ENCODE data around the gene AUTS2. TPM values are rescaled to one million over a fixed set of nuclear protein-coding genes. Genes with fewer than 3 reads are reported as not detected.
A peak's percentile ranks its signal among the peaks of the same experiment; 100 is the strongest.

AUTS2 gene
- total RNA-seq, 1 donor from 2014 or later = 20.4 TPM

DNA sequence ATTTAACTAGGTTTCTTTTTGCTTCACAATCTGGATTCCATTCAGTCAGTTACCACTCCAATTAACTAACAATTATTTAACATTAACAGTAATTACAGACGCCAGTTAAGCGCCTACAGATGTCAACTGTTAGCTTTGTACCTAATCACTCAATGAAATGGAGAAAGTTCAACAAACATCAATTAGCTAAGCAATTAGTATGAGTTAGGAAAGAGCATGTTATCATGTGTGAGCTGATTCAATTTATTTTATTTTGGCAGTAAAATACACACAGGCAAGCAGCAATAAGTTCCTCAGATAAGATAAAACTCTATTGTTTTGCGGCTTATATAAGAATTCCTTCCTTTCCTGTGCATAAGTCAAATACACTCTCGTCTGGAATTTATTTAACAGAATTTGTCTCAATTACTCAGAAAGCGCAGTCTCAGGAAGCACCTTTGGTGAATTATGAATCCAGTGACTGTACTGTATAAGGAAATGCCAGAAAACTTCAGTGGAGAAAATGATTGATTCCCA is 1106.6 kb downstream of the AUTS2 start:
- ATAC-seq = no peak

DNA sequence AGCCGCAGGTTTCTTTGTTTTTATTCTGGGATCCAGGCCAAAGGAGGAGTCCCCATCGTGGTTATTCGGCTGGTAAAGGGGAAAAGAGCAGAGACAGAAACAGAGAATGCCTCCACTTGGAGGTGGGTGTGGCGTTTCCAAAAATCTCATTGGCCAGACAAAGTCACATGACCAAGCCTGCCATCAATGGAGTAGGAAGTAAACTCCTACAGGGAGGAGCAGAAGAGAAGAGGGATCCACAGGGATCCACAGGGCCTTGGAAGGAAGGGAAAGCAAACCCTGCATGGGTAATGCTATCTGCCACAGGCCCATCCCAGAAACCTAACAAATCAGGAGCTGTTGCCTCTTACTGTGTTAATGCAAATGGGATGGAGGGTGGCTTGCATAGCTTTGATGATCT is 1107.9 kb downstream of the AUTS2 start:
- no peak for ATAC-seq

DNA sequence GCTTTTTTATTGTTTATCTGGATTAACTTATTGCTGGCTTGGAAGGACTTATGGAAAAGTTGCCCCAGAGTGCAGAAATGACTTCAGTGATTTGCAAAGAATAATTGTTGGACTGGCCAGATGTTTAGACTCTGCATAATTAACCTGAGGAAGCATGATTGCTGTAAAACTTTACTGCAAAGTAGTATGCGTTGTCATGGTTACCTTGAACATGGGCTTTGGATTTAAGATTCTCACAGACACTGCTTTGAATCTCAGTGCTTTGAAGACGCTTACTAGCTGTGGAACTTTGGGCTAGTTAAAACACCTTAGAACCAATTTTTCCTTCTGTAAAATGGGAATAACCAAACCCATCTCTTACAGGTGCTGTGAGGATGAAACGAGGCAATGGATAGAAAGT is 1108.4 kb downstream of the AUTS2 start:
- ATAC-seq = no peak

DNA sequence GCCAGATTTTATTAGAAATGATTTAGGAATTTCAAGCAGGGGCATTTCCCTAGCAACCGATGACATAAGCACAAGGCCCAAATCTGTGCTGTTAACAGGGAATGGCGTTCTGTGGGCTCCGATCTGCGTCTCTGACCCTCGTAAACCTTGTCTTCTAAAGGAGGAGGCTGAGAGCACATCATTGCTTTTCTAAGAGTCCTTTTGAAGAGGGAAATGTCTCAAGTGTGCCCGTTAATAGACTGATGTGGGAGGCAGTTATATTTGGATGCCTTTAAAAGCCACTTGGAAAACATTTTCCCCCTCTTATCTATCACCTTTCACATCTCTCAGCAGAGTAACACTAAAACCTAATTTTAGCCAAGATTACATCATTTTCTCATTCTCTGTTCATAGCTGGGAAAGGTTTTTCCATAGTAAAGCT is 1109.6 kb downstream of the AUTS2 start:
- no peak for ATAC-seq

DNA sequence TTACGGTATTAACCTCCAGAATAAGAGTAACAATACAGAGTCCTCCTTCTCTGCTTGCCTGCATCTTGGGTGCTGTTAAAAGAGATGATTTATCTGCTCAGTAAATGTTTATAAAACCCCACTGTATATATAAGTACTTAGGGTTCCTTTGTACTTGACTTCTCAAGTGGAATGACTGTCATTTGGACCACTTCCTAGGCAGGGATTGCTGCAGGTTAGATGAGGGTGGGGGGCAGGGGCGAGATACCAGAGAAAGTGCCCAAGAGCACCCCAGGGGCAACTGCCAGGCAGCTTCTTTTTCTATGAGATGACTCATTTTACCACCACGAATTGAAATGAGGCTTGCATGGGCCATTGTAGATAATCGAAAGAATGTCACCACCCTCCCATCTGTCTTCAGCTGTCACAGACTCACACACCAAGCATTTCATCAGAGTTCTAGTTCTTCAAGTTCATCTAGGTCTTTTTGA is 1111.8 kb downstream of the AUTS2 start:
- peak; percentile 91 for ATAC-seq

DNA sequence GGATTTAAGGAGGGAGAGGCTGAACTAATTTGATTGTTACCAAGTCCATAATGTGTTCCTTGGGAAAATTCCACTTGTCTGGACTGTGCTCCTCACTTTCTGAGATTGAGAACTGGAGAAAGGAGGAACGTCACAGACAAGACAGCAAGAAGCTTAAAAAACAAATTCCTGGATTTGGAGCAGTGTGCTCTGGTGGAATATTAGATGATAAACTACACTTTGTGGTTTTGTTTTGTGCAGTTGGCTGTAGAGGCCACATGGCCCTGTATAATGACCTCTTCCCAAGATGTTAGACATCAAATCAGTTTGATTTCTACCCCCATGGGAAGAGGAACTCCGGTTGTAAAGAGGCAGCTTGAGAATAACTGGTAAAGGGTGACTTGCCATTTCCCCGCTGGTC is 1112.4 kb downstream of the AUTS2 start:
- ATAC-seq = no peak

DNA sequence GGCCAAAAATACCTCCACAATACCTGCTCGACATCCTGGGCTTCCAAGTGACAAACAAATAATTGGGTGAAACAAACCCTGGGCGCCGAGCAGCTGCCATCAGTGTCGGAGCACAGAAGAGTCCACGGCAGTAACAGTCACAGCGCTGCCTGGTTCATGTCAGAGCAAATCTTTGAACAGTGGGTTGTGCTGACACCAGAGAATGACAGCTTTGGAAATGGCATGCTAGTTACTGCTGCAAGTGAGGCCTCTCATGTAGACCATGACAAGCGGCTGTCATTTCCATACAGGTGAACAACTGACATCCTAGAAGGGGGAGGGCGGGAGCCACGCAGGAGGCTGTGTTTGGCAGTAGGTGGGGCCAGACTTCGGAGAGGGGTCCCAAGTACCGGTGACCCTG is 1113.2 kb downstream of the AUTS2 start:
- ATAC-seq = no peak

DNA sequence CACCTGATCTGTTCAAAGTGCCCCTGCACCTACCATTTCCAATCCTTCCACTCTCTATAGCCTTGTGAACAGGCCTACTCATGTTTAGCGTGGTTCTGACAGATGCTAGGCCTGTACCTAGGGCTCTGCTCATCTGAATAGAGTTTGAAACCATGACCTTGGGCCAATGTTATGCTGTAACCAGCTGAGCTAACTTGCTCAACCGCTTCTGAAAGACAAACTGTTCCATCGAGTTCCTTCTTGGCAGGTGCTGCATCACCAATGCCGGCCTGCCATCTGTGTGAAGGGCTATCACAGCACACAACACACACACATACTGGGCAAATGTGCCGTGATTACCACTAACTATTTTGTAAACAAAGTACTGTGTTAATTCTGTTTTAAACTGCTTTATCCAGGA is 1114.7 kb downstream of the AUTS2 start:
- peak; percentile 89 for ATAC-seq

DNA sequence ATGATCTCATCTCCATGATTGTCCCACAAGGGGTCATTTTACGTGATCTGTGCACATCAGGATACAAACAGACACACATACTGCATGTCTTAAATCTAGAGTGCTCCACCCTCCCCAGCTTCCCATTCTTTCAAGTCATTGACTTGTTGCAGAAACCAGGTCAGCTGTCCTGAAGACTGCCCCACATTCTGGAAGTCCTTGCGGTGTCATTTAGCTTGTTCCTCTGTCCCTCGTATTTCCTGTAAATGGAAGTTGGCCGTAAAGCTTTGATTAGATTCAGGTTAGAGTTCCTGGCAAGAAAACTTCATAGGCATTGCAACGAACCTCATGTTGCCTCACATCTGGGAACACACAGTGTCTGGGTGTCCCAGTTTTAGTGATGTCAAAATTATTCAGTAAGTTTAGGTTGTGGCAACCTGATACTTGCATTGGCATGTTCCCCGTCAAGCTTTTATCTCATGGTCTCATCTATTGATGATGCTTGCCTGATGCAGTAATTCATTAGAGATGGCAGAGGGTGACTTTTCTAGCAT is 1116.3 kb downstream of the AUTS2 start:
- ATAC-seq = no peak

DNA sequence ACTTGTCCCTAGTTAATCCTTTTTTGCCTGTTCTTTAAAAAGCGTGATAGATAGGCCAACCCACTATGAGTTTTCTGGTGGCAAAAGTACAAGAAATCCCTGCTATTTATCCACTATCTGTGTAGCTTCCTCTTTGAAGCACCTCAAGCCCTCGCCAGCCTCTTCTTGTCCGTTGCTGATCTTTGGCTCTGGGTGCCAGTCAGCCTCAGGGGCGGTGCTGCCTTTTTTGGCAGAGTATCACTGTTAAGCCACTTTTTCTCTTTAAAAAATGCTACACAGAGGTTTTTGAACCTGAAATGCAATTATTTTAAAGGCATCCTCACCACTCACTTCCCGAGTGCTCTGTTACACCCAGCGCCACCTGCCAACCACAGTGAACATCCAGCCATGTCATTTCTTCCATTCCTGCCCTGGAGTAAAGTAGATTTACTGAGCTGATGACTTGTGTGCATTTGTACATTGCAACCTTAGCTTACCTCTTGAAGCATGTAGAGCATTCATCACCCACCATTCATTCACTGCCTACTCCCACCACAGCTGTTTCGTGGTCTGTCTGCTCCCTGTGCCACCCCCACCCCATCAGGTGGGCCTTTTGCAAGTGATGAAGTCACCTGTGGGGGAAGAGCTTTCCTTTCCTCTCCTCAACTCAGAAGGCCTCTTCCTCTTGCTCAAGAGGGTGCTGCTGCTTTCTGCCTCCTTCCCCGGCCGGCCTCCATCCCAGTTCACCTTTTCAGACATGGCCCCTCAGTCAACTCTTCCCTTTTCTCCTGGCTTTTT is 1119.5 kb downstream of the AUTS2 start:
- no peak for ATAC-seq

DNA sequence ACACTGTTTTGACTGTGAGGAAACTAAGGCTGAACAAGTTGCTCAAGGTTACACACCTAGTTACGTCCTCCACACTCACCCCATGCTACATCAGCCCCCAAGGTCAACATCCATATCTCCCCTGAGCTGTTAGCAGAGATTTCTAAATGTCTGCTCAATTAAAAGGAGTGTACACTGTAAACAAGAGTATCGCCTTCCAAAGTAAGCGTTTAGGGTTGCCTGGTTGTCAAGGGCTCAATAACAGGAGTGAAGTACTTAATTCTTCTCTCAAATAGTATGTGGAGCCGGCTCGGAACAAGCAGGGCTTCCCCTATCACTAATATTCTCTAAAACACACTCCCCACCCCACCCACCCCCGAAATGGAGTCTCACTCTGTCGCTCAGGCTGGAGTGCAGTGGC is 1120.8 kb downstream of the AUTS2 start:
- no peak for ATAC-seq

DNA sequence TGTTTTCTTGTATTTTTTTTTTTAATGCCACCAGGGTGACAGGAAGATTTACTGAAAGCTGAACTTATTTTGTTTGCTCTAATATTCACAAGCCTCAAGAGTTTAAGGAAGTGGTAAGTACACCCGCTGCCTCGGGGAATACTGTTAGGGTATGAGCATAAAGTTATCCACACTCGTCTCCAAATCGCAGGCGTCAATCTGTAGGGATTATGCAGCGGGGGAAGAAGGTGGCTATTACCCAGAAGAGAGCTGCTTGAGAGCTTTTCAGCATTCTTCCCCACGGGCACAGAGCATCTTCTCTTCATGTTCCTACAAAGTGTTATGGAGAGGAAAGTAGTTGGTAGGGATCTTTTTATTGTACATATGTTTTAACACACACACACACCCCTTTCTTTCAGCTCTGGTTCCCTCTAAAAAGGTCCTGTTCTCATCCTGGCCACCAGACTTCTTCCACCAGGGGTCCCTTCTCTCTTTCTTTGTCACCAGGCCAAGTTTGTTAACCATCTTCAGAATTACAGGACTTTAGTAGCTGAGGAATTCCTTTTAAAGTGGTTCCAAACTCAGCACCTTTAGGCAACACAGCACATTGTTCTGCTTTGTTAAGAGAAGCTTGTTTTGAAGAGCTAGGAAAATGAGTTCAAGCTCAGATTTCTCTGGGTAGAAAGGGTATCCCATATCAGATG is 1122.1 kb downstream of the AUTS2 start:
- ATAC-seq = no peak

DNA sequence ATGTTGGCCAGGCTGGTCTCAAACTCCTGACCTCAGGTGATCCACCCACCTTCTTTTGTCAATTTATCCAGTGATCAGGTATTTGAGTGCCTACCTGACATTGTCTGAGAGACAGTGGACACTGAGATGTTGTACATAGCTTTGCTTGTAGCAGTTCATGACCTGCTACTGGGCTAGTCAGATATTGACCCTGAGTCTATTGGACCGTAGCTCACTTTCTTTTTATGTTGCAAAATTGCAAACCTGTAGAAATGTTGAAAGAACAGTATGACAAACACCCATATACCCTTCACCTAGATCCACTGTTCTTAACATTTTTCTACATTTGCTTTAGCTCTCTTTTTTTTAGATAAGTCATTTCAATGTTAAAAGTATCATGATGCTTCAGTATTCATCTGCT is 1123.2 kb downstream of the AUTS2 start:
- ATAC-seq = no peak

DNA sequence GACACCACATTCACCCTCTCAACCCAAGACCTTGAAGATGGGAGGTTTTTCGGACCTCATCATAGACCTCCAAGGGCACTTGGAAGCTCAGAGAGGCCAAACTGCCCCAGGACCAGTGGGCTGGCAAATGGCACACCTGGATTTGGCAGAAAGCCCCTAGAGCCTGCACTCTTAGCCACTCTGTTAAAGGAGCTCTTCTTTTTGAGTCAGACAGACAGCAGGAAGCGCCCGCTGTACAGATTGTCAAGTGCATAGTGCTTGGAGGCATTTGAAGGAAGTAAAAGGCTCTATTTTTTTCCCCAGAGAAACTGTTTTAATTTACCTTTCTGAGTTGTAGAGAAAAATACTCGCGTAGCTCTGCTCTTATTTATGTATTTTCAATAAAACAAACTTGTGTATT is 1125.1 kb downstream of the AUTS2 start:
- ATAC-seq = no peak

DNA sequence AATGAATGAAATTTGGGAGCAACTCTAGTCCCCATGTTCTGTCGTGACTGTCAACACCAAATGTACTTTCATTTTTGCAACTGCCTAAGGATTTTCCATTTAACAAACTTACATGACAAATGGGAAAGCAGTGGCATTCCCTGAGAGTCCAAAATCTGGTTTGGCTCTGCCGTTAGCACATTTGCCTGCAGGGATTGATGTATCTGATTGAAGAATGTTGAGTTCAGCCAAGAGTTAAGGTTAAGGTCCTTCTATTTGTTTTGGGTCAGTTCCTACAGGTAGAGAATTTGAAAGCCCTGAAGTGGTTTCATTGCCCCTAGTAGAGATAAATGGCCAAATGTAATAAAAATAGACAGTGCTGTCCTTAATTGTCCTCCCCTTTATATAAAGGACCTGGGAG is 1127.2 kb downstream of the AUTS2 start:
- ATAC-seq = no peak

DNA sequence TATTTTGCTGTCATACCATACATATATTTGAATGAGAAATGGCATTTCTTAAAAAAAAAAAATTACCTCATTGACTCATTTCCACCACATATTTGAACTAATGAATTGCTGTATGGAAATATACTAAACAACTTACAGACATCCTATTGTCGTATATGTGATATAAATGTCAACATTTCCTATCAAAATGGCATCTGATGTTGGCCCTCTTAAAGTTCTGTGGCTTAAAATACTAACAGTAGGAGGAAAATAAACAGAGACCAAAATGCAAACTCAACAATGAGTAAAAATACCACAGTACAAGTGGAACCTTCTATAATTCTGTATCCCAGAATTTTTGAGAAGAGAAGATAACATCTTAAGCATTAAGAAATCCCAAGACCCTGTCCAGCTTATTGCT is 1128.0 kb downstream of the AUTS2 start:
- no peak for ATAC-seq

DNA sequence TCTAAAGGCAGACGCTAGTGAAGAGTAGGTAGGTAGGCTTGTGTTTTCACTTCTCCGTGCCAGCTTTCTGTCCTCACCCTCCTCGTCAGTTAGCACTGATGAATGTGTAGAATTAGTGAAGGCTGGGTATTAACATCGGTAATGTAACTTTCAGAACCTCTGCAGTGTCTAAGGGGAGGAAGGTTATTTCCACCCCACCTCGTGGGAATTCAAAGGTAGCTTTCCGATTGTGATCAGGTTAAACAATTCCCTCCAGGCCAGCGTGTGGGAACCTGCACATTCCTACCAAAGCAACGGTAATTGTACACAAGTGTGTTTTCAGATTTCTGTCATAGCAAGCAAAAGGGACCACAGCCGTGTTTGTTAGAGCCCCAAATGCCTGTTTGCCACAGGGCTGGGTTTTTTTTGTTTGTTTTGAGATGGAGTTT is 1128.7 kb downstream of the AUTS2 start:
- peak; percentile 27 for ATAC-seq

DNA sequence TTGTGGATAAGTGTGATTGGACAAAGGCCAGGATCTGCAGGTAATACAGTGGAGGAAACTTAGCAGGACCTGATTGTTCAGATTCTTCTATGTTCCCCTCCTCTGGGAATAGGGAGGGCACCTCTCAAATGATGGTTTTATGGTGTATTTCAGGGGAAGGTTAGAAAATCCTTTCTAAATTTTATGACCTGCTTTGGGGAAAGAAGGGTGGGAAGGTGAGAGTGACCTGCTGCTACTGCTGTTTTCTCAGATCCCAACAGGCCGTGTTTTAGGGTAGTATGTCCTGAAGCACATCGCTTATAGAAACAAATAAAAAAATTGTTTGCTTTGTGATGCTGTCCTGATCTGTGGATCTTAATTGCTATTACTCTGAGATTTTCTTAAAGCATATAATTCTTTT is 1129.6 kb downstream of the AUTS2 start:
- ATAC-seq = no peak

DNA sequence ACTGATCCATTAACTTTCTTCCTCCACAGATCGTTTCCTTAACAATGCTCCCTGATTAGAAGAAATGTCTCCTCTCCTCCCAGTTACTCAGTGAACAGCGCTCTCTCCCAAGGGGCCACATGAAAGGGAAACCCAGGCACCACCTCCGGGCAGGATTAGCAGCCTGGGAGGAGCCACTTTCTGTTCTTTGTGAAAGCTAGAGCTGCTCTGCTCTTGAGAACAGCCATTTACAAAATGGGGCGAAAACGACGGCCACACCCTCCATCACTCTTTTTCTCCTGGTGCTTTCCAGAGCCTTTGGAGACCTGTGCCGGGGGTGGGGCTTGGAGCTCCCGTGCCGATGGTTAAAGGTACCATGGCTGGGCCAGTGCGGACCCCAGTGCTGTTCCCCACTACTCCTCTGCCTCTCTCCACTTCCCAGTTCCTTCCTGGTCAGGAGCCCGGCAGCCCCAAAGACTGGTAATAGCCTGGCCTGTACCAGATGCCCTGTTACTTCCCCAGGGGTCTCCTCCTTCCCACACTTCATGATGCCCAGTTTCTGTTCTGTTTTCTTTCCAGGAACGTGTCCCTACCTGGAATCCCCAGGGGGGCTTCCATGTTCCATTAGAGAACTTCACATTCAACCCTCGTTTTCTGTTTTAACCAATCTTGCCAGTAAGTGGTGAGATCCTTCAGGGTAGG is 1130.7 kb downstream of the AUTS2 start:
- peak; percentile 85 for ATAC-seq

DNA sequence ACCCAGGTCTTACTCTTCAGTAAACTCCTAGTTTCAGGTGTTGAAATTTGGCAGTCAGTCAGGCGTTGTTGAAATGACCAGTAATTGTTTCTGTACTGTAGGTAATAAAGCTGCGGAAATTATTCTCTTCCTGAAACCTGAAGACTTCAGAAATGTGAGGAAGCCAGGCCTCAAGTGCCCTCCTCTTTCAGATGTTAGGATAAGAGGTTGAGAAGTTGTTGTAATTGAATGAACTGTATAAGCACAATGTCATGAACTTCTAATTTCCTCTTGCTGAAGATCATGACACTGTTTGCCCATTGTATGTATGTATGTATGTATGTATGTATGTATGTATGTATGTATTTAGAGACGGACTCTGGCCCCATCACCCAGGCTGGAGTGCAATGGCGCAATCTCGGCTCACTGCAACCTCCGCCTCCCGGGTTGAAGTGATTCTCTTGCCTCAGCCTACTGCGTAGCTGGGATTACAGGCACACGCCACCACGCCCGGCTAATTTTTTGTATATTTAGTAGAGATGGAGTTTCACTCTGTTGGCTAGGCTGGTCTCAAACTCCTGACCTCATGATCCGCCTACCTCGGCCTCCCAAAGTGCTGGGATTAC is 1131.4 kb downstream of the AUTS2 start:
- ATAC-seq = peak; percentile 37

DNA sequence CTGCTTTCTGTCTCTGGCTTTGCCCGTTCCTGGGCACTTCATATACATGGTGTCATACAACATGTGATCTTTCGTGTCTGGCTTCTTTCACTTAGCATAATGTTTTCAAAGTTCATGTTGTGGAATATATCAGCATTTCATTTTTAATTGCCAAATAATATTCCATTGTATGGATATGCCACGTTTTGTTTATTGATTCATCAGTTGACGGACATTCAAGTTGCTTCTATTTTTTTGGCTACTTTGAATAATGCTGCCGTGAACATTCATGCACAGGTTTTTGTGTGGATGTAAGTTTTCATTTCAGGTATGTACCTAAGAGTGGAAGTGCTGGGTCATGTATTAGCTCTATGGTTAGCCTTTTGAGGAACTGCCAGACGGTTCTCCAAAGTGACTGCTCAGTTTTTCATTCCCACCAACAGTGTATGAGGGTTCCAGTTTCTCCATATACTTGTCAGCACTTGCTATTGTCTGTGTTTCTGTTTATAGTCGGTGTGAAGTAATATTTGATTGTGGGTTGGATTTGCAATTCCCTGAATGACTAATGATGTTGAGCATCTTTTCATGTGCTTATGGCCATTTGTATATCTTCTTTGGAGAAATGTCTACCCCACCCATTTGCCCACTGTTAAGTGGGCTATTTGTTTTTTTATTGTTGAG is 1132.3 kb downstream of the AUTS2 start:
- peak; percentile 60 for ATAC-seq

DNA sequence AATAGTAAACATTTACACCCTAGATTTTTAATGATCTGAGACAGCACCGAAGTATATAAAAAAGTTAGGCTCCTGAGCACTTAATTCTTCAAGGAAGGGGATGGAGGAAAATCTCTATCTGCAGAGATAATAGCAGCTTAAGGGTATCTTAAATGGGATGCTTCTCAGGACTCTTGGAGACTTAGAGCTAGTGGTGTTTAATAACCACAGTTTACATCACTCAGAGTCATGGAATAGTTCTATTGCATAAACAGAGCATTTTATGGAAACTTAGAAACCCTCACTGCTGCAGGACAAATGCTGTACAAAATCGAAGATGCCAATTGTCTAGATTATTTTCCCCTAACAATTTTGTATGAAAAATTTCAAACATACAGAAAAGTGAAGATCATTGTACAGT is 1134.8 kb downstream of the AUTS2 start:
- ATAC-seq = no peak

Data from esophagus mucosa (tissue), 1 donor.